ENCODE results near the gene NME8.
"Not testable (repeated sequence)": the region's sequence is repeated elsewhere in the genome, so short reads cannot be mapped to it uniquely, and the experiment has no call there.

Gene NME8, protein sequence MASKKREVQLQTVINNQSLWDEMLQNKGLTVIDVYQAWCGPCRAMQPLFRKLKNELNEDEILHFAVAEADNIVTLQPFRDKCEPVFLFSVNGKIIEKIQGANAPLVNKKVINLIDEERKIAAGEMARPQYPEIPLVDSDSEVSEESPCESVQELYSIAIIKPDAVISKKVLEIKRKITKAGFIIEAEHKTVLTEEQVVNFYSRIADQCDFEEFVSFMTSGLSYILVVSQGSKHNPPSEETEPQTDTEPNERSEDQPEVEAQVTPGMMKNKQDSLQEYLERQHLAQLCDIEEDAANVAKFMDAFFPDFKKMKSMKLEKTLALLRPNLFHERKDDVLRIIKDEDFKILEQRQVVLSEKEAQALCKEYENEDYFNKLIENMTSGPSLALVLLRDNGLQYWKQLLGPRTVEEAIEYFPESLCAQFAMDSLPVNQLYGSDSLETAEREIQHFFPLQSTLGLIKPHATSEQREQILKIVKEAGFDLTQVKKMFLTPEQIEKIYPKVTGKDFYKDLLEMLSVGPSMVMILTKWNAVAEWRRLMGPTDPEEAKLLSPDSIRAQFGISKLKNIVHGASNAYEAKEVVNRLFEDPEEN

DNA sequence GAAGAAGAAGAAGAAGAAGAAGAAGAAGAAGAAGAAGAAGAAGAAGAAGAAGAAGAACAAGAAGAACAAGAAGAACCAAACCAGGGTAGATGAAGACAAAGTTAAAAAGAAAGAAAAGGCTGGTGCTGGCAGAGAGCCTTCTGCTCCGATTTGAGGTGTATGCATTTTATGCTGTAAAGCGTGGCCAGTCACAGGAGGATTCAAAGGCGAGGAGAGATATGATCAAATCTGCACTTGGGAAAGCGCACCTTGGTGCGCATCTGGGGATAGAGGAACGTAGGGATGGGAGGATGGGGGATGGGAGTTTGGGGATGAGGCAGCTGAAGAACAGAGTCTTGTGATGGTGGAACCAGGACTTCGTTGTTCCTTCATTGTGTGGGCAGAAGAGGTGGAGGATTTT lies at the start of gene NME8:
TSS of gene NME8 (plus strand) at position 301 of the 400 bp plus-strand sequence. CDS start 1,670 bp downstream, outside the sequence.
- Histone ChIP-seq H3K27me3 (replicated peaks; ENCODE audit: control insufficient read depth, insufficient read depth, low read length) (no peaks in the 10 kb centered on the region), H3K4me3 (ENCODE audit: low read length) (no peak within 1 kb of the TSS), H3K4me1 (ENCODE audit: control insufficient read depth, insufficient read depth, low read length) (no peaks in the 10 kb centered on the region), H3K9me3 (ENCODE audit: control insufficient read depth, low read length) (no peaks in the 10 kb centered on the region), H3K9ac (ENCODE audit: low read length) (no peak within 1 kb of the TSS), H3K36me3 (ENCODE audit: control insufficient read depth, insufficient read depth, low read length, severe bottlenecking) (no peaks in the 10 kb centered on the region)
- DNase-seq (ENCODE audit: low read depth), result no peak

DNA sequence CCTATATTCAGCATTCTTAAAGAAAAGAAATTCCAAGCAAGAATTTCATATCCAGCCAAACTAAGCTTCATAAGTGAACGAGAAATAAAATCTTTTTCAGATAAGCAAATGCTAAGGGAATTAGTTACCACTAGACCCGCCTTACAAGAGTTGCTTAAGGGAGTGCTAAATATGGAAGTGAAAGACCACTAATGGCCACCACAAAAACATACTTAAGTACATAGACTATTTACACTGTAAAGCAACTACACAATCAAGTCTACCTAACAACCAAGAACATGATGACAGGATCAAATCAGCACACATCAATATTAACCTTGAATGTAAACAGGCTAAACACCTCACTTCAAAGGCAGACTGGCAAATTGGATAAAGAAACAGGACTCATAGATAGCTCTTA lies 42.2 kb upstream of the NME8 start:
- Histone ChIP-seq H3K9me3 (ENCODE audit: control insufficient read depth, low read length) (no peaks in the 10 kb centered on the region), H3K27me3 (replicated peaks; ENCODE audit: control insufficient read depth, insufficient read depth, low read length) (no peaks in the 10 kb centered on the region), H3K36me3 (ENCODE audit: control insufficient read depth, insufficient read depth, low read length, severe bottlenecking) (no peaks in the 10 kb centered on the region), H3K9ac (ENCODE audit: low read length) (no peak overlapping the region), H3K4me3 (ENCODE audit: low read length) (no peak overlapping the region), H3K4me1 (ENCODE audit: control insufficient read depth, insufficient read depth, low read length) (no peaks in the 10 kb centered on the region)
- no peak for DNase-seq (ENCODE audit: low read depth)

DNA sequence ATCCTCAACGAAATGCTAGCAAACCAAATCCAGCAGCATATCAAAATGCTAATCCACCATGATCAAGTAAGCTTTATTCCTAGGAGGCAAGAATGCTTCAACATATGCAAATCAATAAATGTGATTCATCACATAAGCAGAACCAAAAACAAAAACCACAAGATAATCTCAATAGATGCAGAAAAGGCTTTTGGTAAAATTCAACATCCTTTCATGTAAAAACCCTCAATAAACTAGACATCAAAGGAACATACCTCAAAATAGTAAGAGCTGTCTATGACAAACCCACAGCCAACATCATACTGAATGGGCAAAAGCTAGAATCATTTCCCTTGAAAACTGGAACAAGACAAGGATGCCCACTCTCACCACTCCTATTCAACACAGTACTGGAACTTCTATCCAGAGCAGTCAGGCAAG lies 36.2 kb upstream of the NME8 start:
- H3K9me3 ChIP-seq (ENCODE audit: control insufficient read depth, low read length); DNase-seq (ENCODE audit: low read depth); H3K36me3 ChIP-seq (ENCODE audit: control insufficient read depth, insufficient read depth, low read length, severe bottlenecking); H3K4me3 ChIP-seq (ENCODE audit: low read length); H3K4me1 ChIP-seq (ENCODE audit: control insufficient read depth, insufficient read depth, low read length); H3K27me3 ChIP-seq (replicated peaks; ENCODE audit: control insufficient read depth, insufficient read depth, low read length); H3K9ac ChIP-seq (ENCODE audit: low read length): not testable (repeated sequence)

DNA sequence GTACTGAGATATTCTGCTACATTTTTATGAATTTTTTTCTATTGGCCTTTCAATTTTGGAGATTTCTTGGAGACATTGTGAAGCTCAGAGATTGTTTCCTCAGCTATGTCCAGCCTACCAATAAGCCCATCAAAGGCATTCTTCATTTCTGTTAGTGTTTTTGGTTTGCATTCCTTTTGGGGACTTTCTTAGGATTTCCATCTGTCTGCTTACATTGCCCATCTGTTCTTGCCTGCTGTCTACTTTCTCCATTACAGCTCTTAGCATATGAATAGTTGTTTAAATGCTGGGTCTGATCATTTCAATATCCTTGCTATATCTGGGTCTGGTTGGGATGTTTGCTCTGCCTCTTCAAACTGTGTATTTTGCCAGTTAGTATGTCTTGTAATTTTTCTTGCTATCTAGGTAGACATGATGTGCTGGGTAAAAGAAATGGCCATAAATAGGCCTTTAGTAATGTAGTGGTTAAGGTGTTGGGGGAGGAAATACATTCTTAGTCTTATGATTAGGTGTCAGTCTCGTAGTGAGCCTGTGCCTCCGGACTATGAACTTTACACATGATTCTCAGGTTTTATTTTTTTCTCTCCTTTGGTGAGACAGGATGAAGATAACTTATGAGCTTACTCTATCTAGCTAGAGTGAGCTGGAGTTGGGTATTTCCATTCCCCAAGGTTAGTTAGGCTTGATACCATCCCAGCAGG lies 32.6 kb upstream of the NME8 start:
- H3K9me3 ChIP-seq (ENCODE audit: control insufficient read depth, low read length), result peaks cover 6% of the 10 kb centered on the region
- H3K4me3 ChIP-seq (ENCODE audit: low read length), result no peak overlapping the region

DNA sequence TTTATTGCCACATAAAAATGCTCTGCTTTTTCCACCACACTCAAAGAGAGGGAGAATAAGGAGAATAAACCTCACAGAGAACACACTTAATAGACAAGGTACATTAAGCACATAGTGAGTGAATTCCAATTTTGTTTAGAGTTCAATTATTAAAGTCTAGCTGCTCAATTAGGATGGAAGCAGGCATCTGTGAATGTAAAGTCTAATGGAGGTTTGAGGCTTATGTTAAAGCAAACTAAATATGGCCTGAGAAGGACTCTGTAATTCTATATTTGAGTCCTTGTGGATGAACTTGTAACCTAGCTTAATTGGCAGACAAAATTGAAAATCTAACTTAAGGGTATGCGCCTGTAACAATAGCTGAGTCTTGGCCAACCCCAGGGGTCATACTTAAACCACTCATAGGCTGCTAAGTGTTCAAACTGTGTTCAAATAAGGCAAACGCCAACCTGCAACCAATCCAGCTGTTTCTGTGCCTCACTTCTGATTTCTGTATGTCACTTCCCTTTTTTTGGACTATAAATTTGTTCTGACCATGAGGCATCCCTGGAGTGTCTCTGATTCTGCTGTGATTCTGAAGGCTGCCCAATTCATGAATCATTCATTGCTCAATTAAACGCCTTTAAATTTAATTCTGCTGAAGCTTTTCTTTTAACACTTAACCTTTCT lies 31.3 kb upstream of the NME8 start:
- H3K27me3 ChIP-seq (replicated peaks; ENCODE audit: control insufficient read depth, insufficient read depth, low read length), result no peaks in the 10 kb centered on the region
- H3K4me3 ChIP-seq (ENCODE audit: low read length), result no peak overlapping the region
- H3K36me3 ChIP-seq (ENCODE audit: control insufficient read depth, insufficient read depth, low read length, severe bottlenecking), result no peaks in the 10 kb centered on the region
- H3K4me1 ChIP-seq (ENCODE audit: control insufficient read depth, insufficient read depth, low read length), result no peaks in the 10 kb centered on the region
- peaks cover 14% of the 10 kb centered on the region for H3K9me3 ChIP-seq (ENCODE audit: control insufficient read depth, low read length)
- H3K9ac ChIP-seq (ENCODE audit: low read length), result no peak overlapping the region
- no peak for DNase-seq (ENCODE audit: low read depth)

More for the DNA sequence above, 32.6 kb upstream of the NME8 start:
- H3K27me3 ChIP-seq (replicated peaks; ENCODE audit: control insufficient read depth, insufficient read depth, low read length), result no peaks in the 10 kb centered on the region
- H3K36me3 ChIP-seq (ENCODE audit: control insufficient read depth, insufficient read depth, low read length, severe bottlenecking), result no peaks in the 10 kb centered on the region
- H3K4me1 ChIP-seq (ENCODE audit: control insufficient read depth, insufficient read depth, low read length), result no peaks in the 10 kb centered on the region
- DNase-seq (ENCODE audit: low read depth), result no peak
- no peak overlapping the region for H3K9ac ChIP-seq (ENCODE audit: low read length)

DNA sequence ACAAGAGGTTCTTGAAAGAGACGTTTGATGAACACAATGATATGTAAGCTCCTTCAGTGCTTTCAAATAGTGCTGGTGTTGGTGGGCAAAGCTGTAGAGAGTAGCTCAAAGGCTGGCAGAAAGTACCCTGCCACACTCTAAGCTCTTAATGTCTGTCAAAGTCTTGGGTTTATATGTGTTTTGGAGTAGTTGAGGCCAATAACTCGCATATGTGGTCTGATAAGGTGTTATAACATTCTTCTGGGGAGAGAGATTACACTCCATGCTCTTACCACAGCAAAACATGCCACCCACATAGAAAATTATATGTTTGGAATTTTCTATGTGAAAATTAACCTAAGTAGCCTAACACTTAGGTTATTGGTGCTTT lies 30.8 kb upstream of the NME8 start:
- H3K4me3 ChIP-seq (ENCODE audit: low read length), result no peak overlapping the region

DNA sequence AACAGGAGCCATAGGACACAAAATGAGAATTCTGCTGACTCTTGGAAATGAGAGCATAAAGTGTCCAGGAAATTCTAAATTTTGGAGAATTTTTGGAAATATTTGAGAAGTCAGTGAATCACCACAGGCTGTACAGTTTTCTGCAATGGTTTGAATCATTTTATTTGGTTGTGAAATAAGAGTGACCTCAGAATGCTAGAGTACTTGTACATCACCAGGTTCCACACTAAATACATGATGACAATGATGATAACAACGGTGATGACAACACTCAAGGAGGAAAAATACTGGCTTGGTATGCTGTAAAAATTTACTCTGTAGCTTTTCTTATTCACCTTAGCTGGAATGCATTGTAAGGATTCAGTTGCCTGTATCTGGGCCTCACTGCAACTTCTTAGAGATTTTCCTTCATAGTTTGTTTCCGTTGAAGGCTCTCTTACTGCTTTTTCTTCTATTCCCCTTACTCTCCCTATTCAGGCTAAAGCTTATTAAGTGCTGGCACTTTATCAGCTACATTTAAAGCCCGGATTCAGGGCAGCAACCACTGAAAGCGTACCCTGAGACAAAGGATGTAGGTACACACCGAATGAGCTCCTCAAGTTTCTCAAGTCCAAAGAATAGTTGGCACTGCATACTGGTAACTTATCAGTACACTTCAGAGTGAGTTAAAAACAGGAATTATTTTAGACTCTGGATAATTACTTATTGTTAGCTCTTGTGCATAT lies 30.2 kb upstream of the NME8 start:
- DNase-seq (ENCODE audit: low read depth), result no peak
- Histone ChIP-seq H3K4me1 (ENCODE audit: control insufficient read depth, insufficient read depth, low read length) (no peaks in the 10 kb centered on the region), H3K36me3 (ENCODE audit: control insufficient read depth, insufficient read depth, low read length, severe bottlenecking) (no peaks in the 10 kb centered on the region), H3K9me3 (ENCODE audit: control insufficient read depth, low read length) (peaks cover 12% of the 10 kb centered on the region), H3K27me3 (replicated peaks; ENCODE audit: control insufficient read depth, insufficient read depth, low read length) (no peaks in the 10 kb centered on the region), H3K9ac (ENCODE audit: low read length) (no peak overlapping the region), H3K4me3 (ENCODE audit: low read length) (no peak overlapping the region)

More for the DNA sequence above, 30.8 kb upstream of the NME8 start:
- Histone ChIP-seq H3K36me3 (ENCODE audit: control insufficient read depth, insufficient read depth, low read length, severe bottlenecking) (no peaks in the 10 kb centered on the region), H3K27me3 (replicated peaks; ENCODE audit: control insufficient read depth, insufficient read depth, low read length) (no peaks in the 10 kb centered on the region), H3K4me1 (ENCODE audit: control insufficient read depth, insufficient read depth, low read length) (no peaks in the 10 kb centered on the region), H3K9me3 (ENCODE audit: control insufficient read depth, low read length) (peaks cover 15% of the 10 kb centered on the region), H3K9ac (ENCODE audit: low read length) (no peak overlapping the region)
- no peak for DNase-seq (ENCODE audit: low read depth)

DNA sequence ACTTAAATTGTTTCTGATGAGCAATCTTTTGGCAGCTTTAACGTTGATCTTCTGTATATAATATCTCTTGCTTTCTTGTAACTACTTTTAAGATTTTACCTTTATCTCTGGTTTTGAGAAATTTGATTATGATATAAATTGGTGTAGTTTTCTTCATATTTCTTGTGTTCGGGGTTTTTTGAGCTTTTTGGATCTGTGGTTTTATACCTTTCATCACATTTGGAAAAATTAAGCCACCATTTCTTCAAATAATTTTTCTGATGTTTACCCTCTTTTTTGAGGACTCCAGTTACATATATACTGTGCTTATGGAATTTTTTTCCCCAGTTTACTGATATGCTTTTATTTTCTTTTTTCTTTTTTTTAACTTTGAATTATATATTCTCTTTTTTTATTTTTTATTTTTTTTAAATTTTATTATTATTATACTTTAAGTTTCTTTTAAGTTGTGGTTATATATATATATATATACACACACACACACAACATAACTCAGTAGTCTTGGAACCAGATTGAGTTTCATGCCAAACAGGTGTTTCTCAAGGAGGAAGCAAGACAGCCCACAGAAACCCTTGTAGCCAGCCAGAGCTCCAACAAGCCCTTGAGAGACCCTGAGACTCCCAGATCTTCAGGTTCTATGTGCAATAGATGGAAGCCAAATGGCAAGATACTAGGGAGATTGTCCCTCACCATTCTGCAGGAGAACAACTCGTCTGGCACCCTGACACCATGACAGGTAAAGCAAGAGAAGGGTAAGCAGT lies 27.5 kb upstream of the NME8 start:
- no peak for DNase-seq (ENCODE audit: low read depth)
- peaks cover 12% of the 10 kb centered on the region for H3K9me3 ChIP-seq (ENCODE audit: control insufficient read depth, low read length)
- no peaks in the 10 kb centered on the region for H3K36me3 ChIP-seq (ENCODE audit: control insufficient read depth, insufficient read depth, low read length, severe bottlenecking)

DNA sequence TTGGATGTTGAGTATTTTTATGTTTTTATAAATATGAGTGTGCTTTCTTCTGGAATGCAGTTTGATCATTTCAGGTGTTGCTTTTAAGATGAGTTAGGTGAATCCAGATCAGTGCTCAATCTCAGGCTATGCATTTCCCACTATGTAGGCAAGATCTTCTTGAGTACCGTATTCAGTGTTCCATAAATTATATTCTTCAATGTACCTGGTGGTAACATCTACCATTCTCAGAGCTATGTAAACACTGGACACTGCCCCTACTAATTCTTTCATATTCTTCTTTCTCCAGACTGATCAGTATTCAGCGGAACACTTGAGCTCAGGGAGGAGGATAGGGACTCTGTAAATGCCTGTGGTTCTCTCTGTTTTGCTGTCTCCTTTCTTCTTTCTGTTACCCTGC lies 25.5 kb upstream of the NME8 start:
- no peak overlapping the region for H3K9ac ChIP-seq (ENCODE audit: low read length)
- H3K4me1 ChIP-seq (ENCODE audit: control insufficient read depth, insufficient read depth, low read length), result no peaks in the 10 kb centered on the region
- H3K27me3 ChIP-seq (replicated peaks; ENCODE audit: control insufficient read depth, insufficient read depth, low read length), result no peaks in the 10 kb centered on the region
- no peak overlapping the region for H3K4me3 ChIP-seq (ENCODE audit: low read length)
- no peaks in the 10 kb centered on the region for H3K36me3 ChIP-seq (ENCODE audit: control insufficient read depth, insufficient read depth, low read length, severe bottlenecking)
- DNase-seq (ENCODE audit: low read depth), result no peak
- peaks cover 12% of the 10 kb centered on the region for H3K9me3 ChIP-seq (ENCODE audit: control insufficient read depth, low read length)

More for the DNA sequence above, 27.5 kb upstream of the NME8 start:
- Histone ChIP-seq H3K27me3 (replicated peaks; ENCODE audit: control insufficient read depth, insufficient read depth, low read length) (no peaks in the 10 kb centered on the region), H3K9ac (ENCODE audit: low read length) (no peak overlapping the region), H3K4me3 (ENCODE audit: low read length) (no peak overlapping the region), H3K4me1 (ENCODE audit: control insufficient read depth, insufficient read depth, low read length) (no peaks in the 10 kb centered on the region)

DNA sequence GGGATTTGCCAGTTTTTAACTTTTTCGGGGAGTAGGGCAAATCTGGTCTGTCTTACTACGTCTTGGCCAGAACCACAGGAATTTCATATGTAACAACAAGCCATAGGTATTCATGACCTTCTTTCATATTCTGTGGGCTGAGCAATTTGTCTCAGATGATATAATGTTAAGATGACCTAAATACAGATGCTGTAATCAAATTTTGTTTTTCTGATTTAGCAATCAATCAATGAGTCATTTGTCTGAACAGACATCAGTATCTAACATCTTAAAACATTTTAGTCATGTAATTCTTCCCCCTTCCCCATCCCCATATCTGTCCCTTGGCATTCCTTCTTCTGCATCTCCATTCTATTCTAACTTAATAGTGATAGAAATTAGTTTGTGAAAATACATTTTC lies 24.8 kb upstream of the NME8 start:
- Histone ChIP-seq H3K4me1 (ENCODE audit: control insufficient read depth, insufficient read depth, low read length) (no peaks in the 10 kb centered on the region), H3K9ac (ENCODE audit: low read length) (no peak overlapping the region), H3K27me3 (replicated peaks; ENCODE audit: control insufficient read depth, insufficient read depth, low read length) (no peaks in the 10 kb centered on the region), H3K4me3 (ENCODE audit: low read length) (no peak overlapping the region), H3K36me3 (ENCODE audit: control insufficient read depth, insufficient read depth, low read length, severe bottlenecking) (no peaks in the 10 kb centered on the region), H3K9me3 (ENCODE audit: control insufficient read depth, low read length) (peaks cover 12% of the 10 kb centered on the region)
- DNase-seq (ENCODE audit: low read depth), result no peak
